SU-DHL-6 (cell line): ENCODE results near the gene ADGRD1.

Source experiments
- H2AFZ ChIP-seq: fragments of 200-600 bp; sonication (generic); 2 replicates; pipeline ENCODE4 v1.6.1; 2014; ENCODE audit warnings: low read depth, mild to moderate bottlenecking, moderate library complexity, mixed read lengths, antibody characterized with exemption, low read length; ENCODE audit not compliant: severe bottlenecking
- H3F3A ChIP-seq: fragments of 200-600 bp; shearing (Covaris generic); 2 replicates; pipeline ENCODE4 v1.6.0; 2016; ENCODE audit warnings: antibody characterized with exemption, mild to moderate bottlenecking; ENCODE audit not compliant: insufficient read depth
- H3K27ac ChIP-seq: fragments of 200-600 bp; sonication (generic); 2 replicates; pipeline ENCODE4 v1.5.1; 2016; ENCODE audit warnings: low read depth, mild to moderate bottlenecking, low read length, moderate library complexity, mixed read lengths
- H3K27me3 ChIP-seq: fragments of 200-600 bp; sonication (generic), shearing (Covaris generic); 2 replicates; pipeline ENCODE4 v1.6.0; 2014; ENCODE audit warnings: mild to moderate bottlenecking, low read length
- H3K36me3 ChIP-seq: fragments of 200-600 bp; sonication (generic); 2 replicates; pipeline ENCODE4 v1.6.1; 2014; ENCODE audit warnings: mild to moderate bottlenecking, low read length, mixed read lengths
- H3K4me2 ChIP-seq: fragments of 300-600, 200-600 bp; shearing (Covaris generic), sonication (generic); 2 replicates; pipeline ENCODE4 v1.6.0; 2014; ENCODE audit warnings: low read length, low read depth, mild to moderate bottlenecking; ENCODE audit not compliant: poor library complexity, severe bottlenecking
- H3K4me3 ChIP-seq: fragments of 200-600 bp; sonication (generic); 2 replicates; pipeline ENCODE4 v1.5.1; 2014; ENCODE audit warnings: antibody characterized with exemption, low read length, mild to moderate bottlenecking, mixed read lengths; ENCODE audit not compliant: insufficient read depth, poor library complexity, severe bottlenecking
- H3K79me2 ChIP-seq: fragments of 200-600 bp; sonication (generic); 2 replicates; pipeline ENCODE4 v1.6.1; 2014; ENCODE audit warnings: mild to moderate bottlenecking, low read length, moderate library complexity; ENCODE audit not compliant: insufficient read depth
- H3K9ac ChIP-seq: fragments of 200-600 bp; sonication (generic); 2 replicates; pipeline ENCODE4 v1.7.0; 2014; ENCODE audit warnings: mild to moderate bottlenecking, low read length
- H3K9me2 ChIP-seq: fragments of 200-600 bp; sonication (generic); replicated peaks from 2 replicates; pipeline ENCODE4 v1.6.1; 2014; ENCODE audit warnings: low read length; ENCODE audit not compliant: insufficient read depth
- H3K9me3 ChIP-seq: fragments of 200-600 bp; sonication (generic); 2 replicates; pipeline ENCODE4 v1.6.1; 2014; ENCODE audit warnings: low read length, mixed read lengths; ENCODE audit not compliant: insufficient read depth
- H4K20me1 ChIP-seq: fragments of 200-600 bp; sonication (generic); 2 replicates; pipeline ENCODE4 v1.6.1; 2014; ENCODE audit warnings: low read depth, mild to moderate bottlenecking, antibody characterized with exemption, low read length, moderate library complexity, mixed read lengths
- EZH2phosphoT487 ChIP-seq: fragments of 200-600 bp; sonication (generic), shearing (Covaris generic); conservative IDR thresholded peaks from 2 replicates; pipeline ENCODE4 v1.6.1; 2018; ENCODE audit warnings: mild to moderate bottlenecking, antibody characterized with exemption, low read length, moderate library complexity, mixed read lengths
- TF ChIP-seq, protein P1 (sequence below): fragments of 200-600 bp; sonication (generic); IDR thresholded peaks from one replicate; pipeline ENCODE4 v1.5.1; 2017; ENCODE audit warnings: antibody characterized with exemption, mild to moderate bottlenecking, low read length, moderate library complexity; ENCODE audit not compliant: insufficient read depth, poor library complexity, severe bottlenecking

ADGRD1 gene

DNA sequence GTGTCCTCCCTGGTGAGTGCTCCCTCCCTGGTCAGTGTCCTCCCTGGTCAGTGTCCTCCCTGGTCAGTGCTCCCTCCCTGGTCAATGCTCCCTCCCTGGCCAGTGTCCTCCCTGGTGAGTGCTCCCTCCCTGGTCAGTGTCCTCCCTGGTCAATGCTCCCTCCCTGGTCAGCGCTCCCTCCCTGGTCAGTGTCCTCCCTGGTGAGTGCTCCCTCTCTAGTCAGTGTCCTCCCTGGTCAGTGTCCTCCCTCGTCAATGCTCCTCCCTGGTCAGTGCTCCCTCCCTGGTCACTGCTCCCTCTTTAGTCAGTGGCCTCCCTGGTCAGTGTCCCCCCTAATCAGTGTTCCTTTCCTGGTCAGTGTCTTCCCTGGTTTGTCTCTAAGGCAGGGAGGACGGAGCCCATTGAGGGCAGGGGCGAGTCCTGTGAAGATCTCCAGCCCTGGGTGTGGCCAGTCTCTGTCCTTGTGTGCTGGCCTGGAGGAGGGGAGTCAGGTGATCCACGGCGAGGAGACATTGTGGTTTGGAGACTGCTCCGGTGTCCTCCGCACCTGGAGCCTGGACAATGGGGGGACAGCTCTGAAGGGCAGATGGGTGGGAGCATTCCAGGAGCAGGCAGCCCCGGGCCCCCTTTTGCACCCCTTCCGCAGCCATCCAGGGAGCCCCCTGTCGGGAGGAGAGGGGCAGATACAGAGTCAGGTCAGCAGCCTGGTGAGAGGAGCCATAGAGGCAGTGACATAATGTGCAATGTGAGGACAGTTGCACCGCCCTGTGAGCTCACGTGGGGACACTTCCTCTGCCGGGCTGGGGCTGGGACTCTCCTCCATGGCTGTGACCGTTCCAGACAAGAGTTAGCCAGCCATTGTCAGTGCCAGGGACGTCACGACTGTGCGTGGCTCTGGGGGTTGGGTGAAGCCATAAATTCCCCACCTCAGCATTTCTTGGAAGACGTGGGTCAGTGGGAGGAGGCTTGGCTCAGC, 93.4 kb downstream of the ADGRD1 start:
- no peaks in the 10 kb centered on the region for H3F3A ChIP-seq
- H3K9ac ChIP-seq, result no peak overlapping the region
- no peaks in the 10 kb centered on the region for H3K79me2 ChIP-seq
- H3K4me3 ChIP-seq, result no peak overlapping the region
- no peak overlapping the region for H2AFZ ChIP-seq
- H3K27ac ChIP-seq, result no peak overlapping the region
- H3K9me3 ChIP-seq, result no peaks in the 10 kb centered on the region
- no peaks in the 10 kb centered on the region for H4K20me1 ChIP-seq
- no peak overlapping the region for H3K4me2 ChIP-seq
- no peaks in the 10 kb centered on the region for H3K36me3 ChIP-seq
- no peak for TF ChIP-seq EZH2phosphoT487
- no peaks in the 10 kb centered on the region for H3K27me3 ChIP-seq
- no peaks in the 10 kb centered on the region for H3K9me2 ChIP-seq

DNA sequence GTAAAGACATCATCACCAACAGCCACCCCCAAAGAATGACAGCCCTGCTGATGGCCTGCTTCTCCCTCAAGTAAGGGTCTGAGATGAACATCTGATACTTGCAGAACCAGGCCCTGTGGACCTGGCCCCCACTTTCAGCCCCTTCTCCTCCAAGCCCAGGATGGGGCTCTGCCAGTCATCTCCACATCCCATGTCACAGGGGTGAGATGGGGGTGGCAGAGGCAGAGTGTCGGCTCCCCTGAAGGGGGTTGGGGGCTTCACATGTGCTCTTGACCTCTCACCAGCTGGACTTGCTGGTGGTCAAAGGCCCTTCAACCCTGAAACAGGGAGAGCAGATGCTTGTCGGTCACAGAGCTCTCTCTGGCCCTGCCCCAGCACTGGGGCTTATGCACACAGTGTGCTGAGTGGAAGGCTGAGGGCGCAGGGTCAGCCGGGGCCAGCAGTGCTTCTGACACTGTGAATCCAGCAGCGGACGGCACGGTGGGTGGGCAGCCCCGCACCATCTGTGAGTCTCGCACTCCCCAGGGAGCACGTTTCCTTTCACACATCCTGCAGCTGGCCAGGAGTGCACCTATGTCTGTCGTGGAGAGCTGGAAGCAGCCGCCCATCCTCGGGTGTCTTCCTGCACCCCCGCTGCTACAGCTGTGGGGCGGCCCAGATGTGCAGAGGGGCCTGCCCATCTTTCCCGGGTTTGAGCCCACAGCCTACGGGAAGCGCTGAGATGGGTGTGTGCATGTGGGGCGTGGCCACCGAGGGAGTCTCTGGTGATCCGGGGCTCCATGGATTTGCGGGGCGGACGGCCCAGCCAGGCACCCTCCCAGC, 94.3 kb downstream of the ADGRD1 start:
- Histone ChIP-seq H3K4me3 (no peak overlapping the region), H3K4me2 (no peak overlapping the region), H3K27me3 (no peaks in the 10 kb centered on the region), H3K9me3 (no peaks in the 10 kb centered on the region), H3K36me3 (no peaks in the 10 kb centered on the region), H2AFZ (no peak overlapping the region), H4K20me1 (no peaks in the 10 kb centered on the region), H3K79me2 (no peaks in the 10 kb centered on the region), H3F3A (no peaks in the 10 kb centered on the region), H3K9me2 (no peaks in the 10 kb centered on the region), H3K9ac (no peak overlapping the region), H3K27ac (no peak overlapping the region)
- no peak for TF ChIP-seq EZH2phosphoT487
- TF ChIP-seq, protein P1, sequence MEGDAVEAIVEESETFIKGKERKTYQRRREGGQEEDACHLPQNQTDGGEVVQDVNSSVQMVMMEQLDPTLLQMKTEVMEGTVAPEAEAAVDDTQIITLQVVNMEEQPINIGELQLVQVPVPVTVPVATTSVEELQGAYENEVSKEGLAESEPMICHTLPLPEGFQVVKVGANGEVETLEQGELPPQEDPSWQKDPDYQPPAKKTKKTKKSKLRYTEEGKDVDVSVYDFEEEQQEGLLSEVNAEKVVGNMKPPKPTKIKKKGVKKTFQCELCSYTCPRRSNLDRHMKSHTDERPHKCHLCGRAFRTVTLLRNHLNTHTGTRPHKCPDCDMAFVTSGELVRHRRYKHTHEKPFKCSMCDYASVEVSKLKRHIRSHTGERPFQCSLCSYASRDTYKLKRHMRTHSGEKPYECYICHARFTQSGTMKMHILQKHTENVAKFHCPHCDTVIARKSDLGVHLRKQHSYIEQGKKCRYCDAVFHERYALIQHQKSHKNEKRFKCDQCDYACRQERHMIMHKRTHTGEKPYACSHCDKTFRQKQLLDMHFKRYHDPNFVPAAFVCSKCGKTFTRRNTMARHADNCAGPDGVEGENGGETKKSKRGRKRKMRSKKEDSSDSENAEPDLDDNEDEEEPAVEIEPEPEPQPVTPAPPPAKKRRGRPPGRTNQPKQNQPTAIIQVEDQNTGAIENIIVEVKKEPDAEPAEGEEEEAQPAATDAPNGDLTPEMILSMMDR, result no peak

- no peak overlapping the region for H3K27ac ChIP-seq
- no peak overlapping the region for H2AFZ ChIP-seq
- no peak overlapping the region for H3K9ac ChIP-seq
- no peak overlapping the region for H3K4me3 ChIP-seq
- H3F3A ChIP-seq, result no peaks in the 10 kb centered on the region
- H3K9me2 ChIP-seq, result no peaks in the 10 kb centered on the region
- no peak overlapping the region for H3K4me2 ChIP-seq
- no peaks in the 10 kb centered on the region for H3K27me3 ChIP-seq
- no peaks in the 10 kb centered on the region for H3K36me3 ChIP-seq
- TF ChIP-seq, protein P1, result no peak
- TF ChIP-seq EZH2phosphoT487, result no peak
- no peaks in the 10 kb centered on the region for H3K79me2 ChIP-seq
- no peaks in the 10 kb centered on the region for H4K20me1 ChIP-seq
- no peaks in the 10 kb centered on the region for H3K9me3 ChIP-seq
Observed at GRCh38 chr12:131048611-131048990, 94.9 kb downstream of the ADGRD1 start.
